Endometrial microvascular endothelial cells (primary cell): Measurements from ENCODE around the gene AK5. TPM values are rescaled to one million over a fixed set of nuclear protein-coding genes. Genes with fewer than 3 reads are reported as not detected.

ENCODE experiments used
- in situ Hi-C: cut with HindIII; loops from 2 replicates; pipeline ENCODE4 v1.10.0; 2017; ENCODE audit warnings: low sequenced_read_pairs, low pct_unique_long_range_greater_than_20kb; ENCODE audit errors: inconsistent ontology term
- total RNA-seq: library from RNA; depleted of rRNA; stranded (reverse); fragments of >200 nt; gene quantifications from one replicate; pipeline ENCODE4 v1.2.3, GENCODE V29; 2015; ENCODE audit errors: inconsistent ontology term

Gene AK5
- 53.1 TPM for total RNA-seq

- in situ Hi-C loops = no loop called here
These were observed at the start of gene AK5 for GRCh38 chr1:77281491-77282186. TSS of gene AK5 (plus strand) at chr1:77282019. CDS start at chr1:77282314, 295 bp downstream.

GRCh38 chr1:77232829-77233228 is 49.0 kb upstream of the AK5 start:
- in situ Hi-C loops = no loop called here

GRCh38 chr1:77234096-77234495 is 47.7 kb upstream of the AK5 start:
- in situ Hi-C loops = no loop called here

- in situ Hi-C loops = no loop called here
These were observed 46.9 kb upstream of the AK5 start for GRCh38 chr1:77234943-77235342.

- in situ Hi-C loops = no loop called here
These were observed 43.4 kb upstream of the AK5 start for GRCh38 chr1:77238462-77238861.

- in situ Hi-C loops = no loop called here
These were observed 42.5 kb upstream of the AK5 start for GRCh38 chr1:77239311-77239710.

- in situ Hi-C loops = no loop called here
These were observed 36.0 kb upstream of the AK5 start for GRCh38 chr1:77245830-77246229.

GRCh38 chr1:77250126-77250525 is 31.7 kb upstream of the AK5 start:
- in situ Hi-C loops = no loop called here

- in situ Hi-C loops = no loop called here
These were observed 28.6 kb upstream of the AK5 start for GRCh38 chr1:77253211-77253610.

GRCh38 chr1:77263708-77264107 is 18.1 kb upstream of the AK5 start:
- in situ Hi-C loops = no loop called here

- in situ Hi-C loops = no loop called here
These were observed 16.6 kb upstream of the AK5 start for GRCh38 chr1:77265180-77265579.

GRCh38 chr1:77267035-77267434 is 14.8 kb upstream of the AK5 start:
- in situ Hi-C loops = no loop called here

GRCh38 chr1:77271852-77272580 is 9.8 kb upstream of the AK5 start:
- in situ Hi-C loops = no loop called here

GRCh38 chr1:77273891-77274290 is 7.9 kb upstream of the AK5 start:
- in situ Hi-C loops = no loop called here

GRCh38 chr1:77275194-77275593 is 6.6 kb upstream of the AK5 start:
- in situ Hi-C loops = no loop called here

GRCh38 chr1:77276941-77277340 is 4.9 kb upstream of the AK5 start:
- in situ Hi-C loops = no loop called here

- in situ Hi-C loops = no loop called here
These were observed 1.9 kb upstream of the AK5 start for GRCh38 chr1:77279929-77280328.

- in situ Hi-C loops = no loop called here
These were observed 857 bp upstream of the AK5 start for GRCh38 chr1:77280962-77281361.

GRCh38 chr1:77282187-77282865 is 507 bp downstream of the AK5 start:
- in situ Hi-C loops = no loop called here
